Mesothelial cell of epicardium (in vitro differentiated cells): Measurements from ENCODE around the gene SSTR5. TPM values are rescaled to one million over a fixed set of nuclear protein-coding genes. Genes with fewer than 3 reads are reported as not detected.

Experiments
- DNase-seq, 2 experiments: peaks; one replicate each; pipeline ENCODE4 v3.0.0; 2021; ENCODE audit warnings: low spot score in 2 of 2; ENCODE audit not compliant: unreplicated experiment in 2 of 2
- H3K27ac Mint-ChIP-seq: 2 replicates; pipeline ENCODE4 v1.8.0; 2021; ENCODE audit warnings: mixed read lengths
- H3K27me3 Mint-ChIP-seq: 2 replicates; pipeline ENCODE4 v1.8.0; 2021; ENCODE audit warnings: low read depth, mixed read lengths
- H3K36me3 Mint-ChIP-seq: 2 replicates; pipeline ENCODE4 v1.8.0; 2021; ENCODE audit warnings: mixed read lengths
- H3K4me1 Mint-ChIP-seq: 2 replicates; pipeline ENCODE4 v1.8.0; 2021; ENCODE audit warnings: mixed read lengths
- H3K4me3 Mint-ChIP-seq: 2 replicates; pipeline ENCODE4 v1.8.0; 2021; ENCODE audit warnings: mild to moderate bottlenecking, moderate library complexity, mixed read lengths
- H3K9me3 Mint-ChIP-seq: 2 replicates; pipeline ENCODE4 v1.8.0; 2021; ENCODE audit warnings: mixed read lengths
- total RNA-seq: library from RNA; stranded (reverse); gene quantifications from 3 replicates; pipeline ENCODE4 v1.2.1, GENCODE V29; 2021
- TF ChIP-seq, protein P1 (sequence below): fragments of 200-600 bp; sonication (generic); IDR thresholded peaks from one replicate; pipeline ENCODE4 v1.5.0; 2021; ENCODE audit warnings: antibody characterized with exemption; ENCODE audit not compliant: unreplicated experiment

The SSTR5 gene
- total RNA-seq, 1 donor from 2014 or later, result not detected

DNA sequence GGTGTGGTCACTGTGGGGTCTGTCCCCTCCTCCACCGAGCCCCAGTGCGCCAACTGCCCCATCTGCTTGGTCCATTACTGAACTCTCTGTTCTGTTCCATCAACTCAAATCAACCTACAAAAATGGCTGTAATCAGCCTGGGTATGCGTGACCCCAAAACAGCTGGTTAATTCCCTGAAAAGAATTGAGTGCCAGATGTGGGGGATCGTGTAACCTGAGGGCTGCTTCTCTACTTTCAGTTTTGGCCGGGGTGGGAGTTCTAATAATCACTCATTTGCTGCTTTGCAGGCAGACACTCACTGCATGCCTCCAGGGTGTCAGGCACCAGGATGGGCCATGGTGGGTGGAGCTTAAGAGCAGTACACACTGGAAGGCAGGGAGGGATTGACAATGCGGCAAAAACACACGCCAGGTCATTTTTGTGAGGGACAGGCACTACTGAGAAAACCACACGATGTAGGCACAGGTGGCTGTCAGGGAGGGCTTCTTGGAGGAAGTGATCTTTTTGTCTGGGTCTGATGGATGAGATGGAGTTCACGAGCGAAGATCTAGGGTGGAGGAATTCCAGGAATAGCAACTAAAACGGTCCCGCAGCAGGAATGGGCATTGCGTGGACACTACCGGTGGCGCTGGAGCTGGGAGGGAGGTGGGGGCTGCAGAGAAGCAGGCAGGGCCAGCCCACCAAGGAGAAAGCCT, 30.4 kb upstream of the SSTR5 start:
- no peak overlapping the region for H3K27ac Mint-ChIP-seq
- TF ChIP-seq, protein P1, sequence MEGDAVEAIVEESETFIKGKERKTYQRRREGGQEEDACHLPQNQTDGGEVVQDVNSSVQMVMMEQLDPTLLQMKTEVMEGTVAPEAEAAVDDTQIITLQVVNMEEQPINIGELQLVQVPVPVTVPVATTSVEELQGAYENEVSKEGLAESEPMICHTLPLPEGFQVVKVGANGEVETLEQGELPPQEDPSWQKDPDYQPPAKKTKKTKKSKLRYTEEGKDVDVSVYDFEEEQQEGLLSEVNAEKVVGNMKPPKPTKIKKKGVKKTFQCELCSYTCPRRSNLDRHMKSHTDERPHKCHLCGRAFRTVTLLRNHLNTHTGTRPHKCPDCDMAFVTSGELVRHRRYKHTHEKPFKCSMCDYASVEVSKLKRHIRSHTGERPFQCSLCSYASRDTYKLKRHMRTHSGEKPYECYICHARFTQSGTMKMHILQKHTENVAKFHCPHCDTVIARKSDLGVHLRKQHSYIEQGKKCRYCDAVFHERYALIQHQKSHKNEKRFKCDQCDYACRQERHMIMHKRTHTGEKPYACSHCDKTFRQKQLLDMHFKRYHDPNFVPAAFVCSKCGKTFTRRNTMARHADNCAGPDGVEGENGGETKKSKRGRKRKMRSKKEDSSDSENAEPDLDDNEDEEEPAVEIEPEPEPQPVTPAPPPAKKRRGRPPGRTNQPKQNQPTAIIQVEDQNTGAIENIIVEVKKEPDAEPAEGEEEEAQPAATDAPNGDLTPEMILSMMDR, result no peak
- H3K27me3 Mint-ChIP-seq, result no peaks in the 10 kb centered on the region
- peaks cover 10% of the 10 kb centered on the region for H3K9me3 Mint-ChIP-seq
- H3K4me3 Mint-ChIP-seq, result no peak overlapping the region
- H3K4me1 Mint-ChIP-seq, result peaks cover 3% of the 10 kb centered on the region
- no peaks in the 10 kb centered on the region for H3K36me3 Mint-ChIP-seq
- DNase-seq, result no peak

DNA sequence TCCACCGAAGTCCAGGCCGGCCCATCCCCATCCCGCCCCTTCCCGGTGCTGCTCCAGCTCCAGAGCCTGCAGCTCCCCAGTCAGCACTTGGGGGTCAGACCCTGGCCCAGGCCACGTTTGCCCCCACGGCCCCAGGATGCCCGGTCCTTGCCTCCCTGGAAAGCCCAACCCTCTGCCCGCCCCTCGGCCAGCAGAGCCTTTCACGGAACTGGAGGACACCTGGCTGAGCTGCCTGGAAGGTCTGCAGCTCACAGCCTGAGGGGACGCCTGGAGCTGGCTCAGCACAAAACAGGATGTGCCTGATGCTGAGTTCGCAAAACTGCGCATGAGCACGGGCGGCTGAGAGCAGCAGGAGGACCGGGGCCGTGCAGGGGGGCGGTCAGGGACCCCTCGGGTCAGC, 29.7 kb upstream of the SSTR5 start:
- H3K27me3 Mint-ChIP-seq, result no peaks in the 10 kb centered on the region
- TF ChIP-seq, protein P1, result no peak
- peaks cover 10% of the 10 kb centered on the region for H3K9me3 Mint-ChIP-seq
- H3K4me3 Mint-ChIP-seq, result no peak overlapping the region
- H3K27ac Mint-ChIP-seq, result no peak overlapping the region
- DNase-seq, result no peak
- H3K36me3 Mint-ChIP-seq, result no peaks in the 10 kb centered on the region
- H3K4me1 Mint-ChIP-seq, result no peaks in the 10 kb centered on the region

DNA sequence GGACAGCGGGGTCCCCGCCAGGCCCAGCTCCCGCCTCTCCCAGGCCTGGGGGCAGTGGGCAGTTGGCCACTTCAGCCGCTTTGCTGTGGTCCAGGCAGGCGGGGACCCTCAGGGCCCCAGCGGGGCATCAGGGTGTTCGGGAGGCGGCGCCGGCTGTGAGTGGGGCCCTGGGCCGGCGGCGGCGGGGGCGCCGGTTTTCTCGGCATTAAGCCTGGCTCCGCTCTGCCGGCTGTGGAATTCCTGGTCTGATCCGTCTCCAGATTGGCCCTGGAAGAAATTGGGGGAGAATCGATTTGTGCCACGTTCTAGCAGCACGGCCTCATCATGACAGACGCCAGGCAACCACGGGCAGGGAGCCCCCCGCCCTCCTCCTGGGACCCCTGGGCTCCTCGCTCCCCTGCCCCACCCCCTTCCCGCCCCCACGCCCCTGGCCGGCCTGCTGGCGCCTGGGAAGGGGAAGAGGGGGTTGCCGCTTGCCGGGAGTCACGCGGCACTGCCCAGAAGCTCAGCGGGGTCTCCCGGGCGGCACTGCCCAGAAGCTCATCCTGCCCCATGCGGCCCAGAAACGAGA, 28.6 kb upstream of the SSTR5 start:
- peaks cover 10% of the 10 kb centered on the region for H3K9me3 Mint-ChIP-seq
- no peaks in the 10 kb centered on the region for H3K36me3 Mint-ChIP-seq
- no peaks in the 10 kb centered on the region for H3K4me1 Mint-ChIP-seq
- DNase-seq, result no peak
- no peaks in the 10 kb centered on the region for H3K27me3 Mint-ChIP-seq
- H3K4me3 Mint-ChIP-seq, result no peak overlapping the region
- H3K27ac Mint-ChIP-seq, result no peak overlapping the region
- TF ChIP-seq, protein P1, result no peak

DNA sequence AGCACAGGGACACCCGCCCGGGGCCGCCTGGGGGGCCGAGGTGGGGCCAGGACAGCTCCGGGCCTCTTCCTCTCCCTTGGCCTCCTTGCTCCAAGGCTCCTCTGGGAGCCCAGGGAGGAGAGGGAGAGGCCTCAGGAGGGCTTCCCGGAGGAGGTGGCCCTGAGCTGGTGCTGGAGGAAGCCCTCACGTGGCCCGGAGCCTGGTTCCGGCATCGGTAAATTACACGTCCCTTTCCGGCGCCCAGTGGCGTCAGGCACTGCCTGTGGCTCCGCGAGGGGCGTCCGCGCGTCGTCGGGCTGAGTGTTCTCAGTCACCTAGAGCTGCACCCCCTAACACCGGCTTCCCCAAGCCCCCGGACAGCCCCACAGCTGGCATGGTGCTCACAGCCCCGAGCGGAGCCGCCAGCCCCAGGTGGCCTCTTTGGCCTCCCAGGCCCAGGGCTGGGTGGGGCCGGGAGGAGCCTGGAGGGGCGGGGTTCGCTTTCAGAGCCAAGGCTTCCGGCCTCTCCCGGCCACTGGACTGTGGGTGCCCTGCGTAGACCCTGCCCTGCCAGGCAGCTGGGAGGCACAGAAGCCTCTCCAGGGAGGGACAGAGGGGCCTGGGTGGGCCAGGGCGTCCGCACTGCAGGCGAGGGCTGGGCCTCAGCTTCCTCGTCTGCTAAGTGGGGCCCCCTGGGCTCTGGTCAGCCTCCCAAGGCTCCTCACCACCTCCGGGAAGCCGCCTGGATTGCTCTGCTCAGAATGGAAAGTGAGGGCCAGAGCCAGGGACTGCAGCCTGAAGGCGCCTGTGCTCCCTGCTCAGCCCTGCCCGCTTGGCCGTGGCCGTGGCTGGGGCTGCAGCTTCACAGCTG, 27.9 kb upstream of the SSTR5 start:
- H3K4me3 Mint-ChIP-seq, result no peak overlapping the region
- H3K27me3 Mint-ChIP-seq, result no peaks in the 10 kb centered on the region
- no peak overlapping the region for H3K27ac Mint-ChIP-seq
- no peaks in the 10 kb centered on the region for H3K36me3 Mint-ChIP-seq
- TF ChIP-seq, protein P1, result no peak
- H3K9me3 Mint-ChIP-seq, result peaks cover 10% of the 10 kb centered on the region
- no peak for DNase-seq
- H3K4me1 Mint-ChIP-seq, result no peaks in the 10 kb centered on the region

DNA sequence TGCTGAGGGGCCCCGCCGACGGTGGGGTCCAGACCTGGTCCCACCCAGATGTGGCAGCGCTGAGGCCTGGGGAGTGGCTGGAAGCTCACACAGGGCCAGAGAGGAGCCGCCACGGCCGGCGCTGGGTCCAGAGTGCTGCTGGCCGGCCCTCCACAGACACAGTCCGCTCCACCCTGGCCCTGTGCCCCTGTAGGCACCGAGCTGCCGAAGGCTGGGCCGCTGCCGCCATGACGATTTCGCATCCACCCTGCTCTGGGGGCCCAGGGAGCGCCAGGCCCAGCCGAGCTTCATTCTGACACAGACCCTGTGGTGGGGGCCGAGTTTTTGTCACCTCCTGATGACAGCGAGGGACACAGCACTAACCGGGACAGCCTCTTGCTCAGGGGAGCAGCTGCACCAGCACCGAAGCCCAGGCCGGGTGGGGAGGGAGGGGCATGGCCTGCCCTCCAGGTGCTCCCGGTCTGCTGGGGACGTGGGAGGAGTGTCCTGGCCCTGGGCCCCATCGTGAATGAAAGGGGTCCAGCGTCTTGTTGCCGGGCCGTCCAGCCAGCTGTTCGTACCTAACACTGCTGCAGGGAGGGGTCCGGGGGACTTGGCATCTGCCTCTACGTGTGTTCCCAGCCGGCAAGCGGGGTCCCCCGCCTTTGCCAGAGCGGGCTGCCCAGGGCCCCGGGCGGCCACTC, 27.1 kb upstream of the SSTR5 start:
- DNase-seq, result no peak
- Mint-ChIP-seq H3K27ac (no peak overlapping the region), H3K9me3 (peaks cover 10% of the 10 kb centered on the region), H3K4me3 (no peak overlapping the region), H3K36me3 (no peaks in the 10 kb centered on the region), H3K4me1 (no peaks in the 10 kb centered on the region), H3K27me3 (no peaks in the 10 kb centered on the region)
- TF ChIP-seq, protein P1, result no peak
